Ovary (tissue), 9 donors: Measurements from ENCODE around the gene SCAPER. TPM values are rescaled to one million over a fixed set of nuclear protein-coding genes. Genes with fewer than 3 reads are reported as not detected.

Experiments used
- DNase-seq, 5 donors: peaks; one replicate each; pipeline ENCODE4 v3.0.0-alpha.2; 2019 to 2020
- H3K27ac ChIP-seq, 2 donors: fragments of 200-600 bp; one replicate each; pipeline versions ENCODE4 v1.5.1 to v1.8.0; 2019 to 2022
- H3K27me3 ChIP-seq: fragments of 200-600 bp; one replicate; pipeline ENCODE4 v1.8.0; 2022
- H3K36me3 ChIP-seq: fragments of 200-600 bp; sonication (generic); one replicate; pipeline ENCODE4 v1.5.1; 2019
- H3K4me1 ChIP-seq: one replicate; pipeline ENCODE4 v1.8.1; 2013; ENCODE audit warnings: mild to moderate bottlenecking, moderate library complexity; ENCODE audit not compliant: insufficient read depth
- H3K4me3 ChIP-seq: fragments of 200-600 bp; sonication (generic); one replicate; pipeline ENCODE4 v1.5.1; 2017
- H3K9me3 ChIP-seq, 2 donors: fragments of 200-600 bp in 1 of 2; sonication (generic) in 1 of 2; one replicate each; pipeline versions ENCODE4 v1.5.1 to v1.8.1; 2013 to 2019; ENCODE audit warnings: mild to moderate bottlenecking in 1 of 2, moderate library complexity in 1 of 2
- CTCF ChIP-seq, 3 donors: fragments of 450-650 bp in 2 of 3; fragments of 200-600 bp in 1 of 3; IDR thresholded peaks; one replicate each; pipeline versions ENCODE4 v1.5.1 to v1.8.0; 2016 to 2022; ENCODE audit warnings: antibody characterized with exemption in 3 of 3, mild to moderate bottlenecking in 1 of 3
- EP300 ChIP-seq: sonication (generic); formaldehyde crosslinking; IDR thresholded peaks from one replicate; pipeline ENCODE4 v1.6.1; 2017; ENCODE audit warnings: antibody characterized with exemption
- POLR2A ChIP-seq: fragments of 450-650 bp; IDR thresholded peaks from one replicate; pipeline ENCODE4 v1.6.1; 2017; ENCODE audit warnings: antibody characterized with exemption, mild to moderate bottlenecking, moderate library complexity
- WGBS, 3 donors: extraction: QIAGEN DNeasy Blood & Tissue Kit in 1 of 3; methylation state at CpG; one replicate each; pipeline versions ENCODE4 v1.1.5 to v1.1.7; 2013 to 2017; 5-methylcytosine and 5-hydroxymethylcytosine counted together
- intact Hi-C, 4 donors: fragments of 100-400 bp; cut with DNase I; formaldehyde crosslinking; loops; one replicate each; pipeline versions ENCODE4 v1.11.0 to v1.15.1; 2022 to 2023
- polyA plus RNA-seq, 2 donors: library from polyadenylated mRNA; stranded (reverse); fragments of 200-250 nt in 1 of 2; fragments of 350-450 nt in 1 of 2; fragmentation: Illumina TruSeq in 1 of 2; extraction: RNeasy Lipid Tissue Mini Kit (QIAGEN cat#74804) in 1 of 2; gene quantifications; one replicate each; pipeline ENCODE4 v1.2.3, GENCODE V29; 2013 to 2014
- total RNA-seq, 7 donors: library from RNA; depleted of rRNA in 2 of 7; stranded (reverse); fragments of >200 nt in 2 of 7; fragmentation: NEBNext Ultra II Directional in 3 of 7; extraction: Animal tissue kit (Norgen Biotek cat#: 25700) in 3 of 7; gene quantifications; one replicate each; pipeline versions ENCODE4 v1.1.0 to v1.2.4, GENCODE V29; 2016 to 2023
- donor health status: DM: no; HTN: no; CAD: no; lungs with moderate emphysema.
- donor health status: DM: no; HTN: no; CAD: no.
- donor health status: Bipolar disorder and iron deficiency.
- donor health status: DM: yes; HTN: yes; CAD: no.
- donor health status: DM: no; HTN: no; CAD: no.
- donor health status: DM: yes; HTN: yes; CAD: no.

SCAPER gene
- total and polyA plus RNA-seq, 9 donors: 13.7 to 45.8 (median 27.9) TPM

- TF ChIP-seq EP300 (no peak), POLR2A (no peak), CTCF (IDR thresholded peaks at IDR 0.05) (no peak)
- no peak overlapping the region for H3K4me3 ChIP-seq
- 95 to 97% (median 96%) methylated on average over 13 of the region's 13 CpGs for WGBS, 3 donors
- peaks cover 7% of the 10 kb centered on the region for H3K4me1 ChIP-seq
- intact Hi-C loops: no loop called here
- no peaks in the 10 kb centered on the region for H3K36me3 ChIP-seq
- peaks cover 7% of the 10 kb centered on the region for H3K27me3 ChIP-seq
- H3K27ac ChIP-seq: no peak overlapping the region
- no peaks in the 10 kb centered on the region for H3K9me3 ChIP-seq
- DNase-seq: no peak
These were observed 557.6 kb downstream of the SCAPER start for GRCh38 chr15:76347482-76348055.

GRCh38 chr15:76346669-76347481, 558.3 kb downstream of the SCAPER start:
- Histone ChIP-seq H3K4me1 (peaks cover 7% of the 10 kb centered on the region), H3K4me3 (peak overlapping the region; percentile 13), H3K27me3 (peaks cover 11% of the 10 kb centered on the region), H3K36me3 (no peaks in the 10 kb centered on the region), H3K9me3 (no peaks in the 10 kb centered on the region), H3K27ac (no peak overlapping the region)
- TF ChIP-seq CTCF (IDR thresholded peaks at IDR 0.05) (no peak), POLR2A (no peak), EP300 (no peak)
- 16 to 22% (median 16%) methylated on average over 70 to 74 of the region's 74 CpGs for WGBS, 3 donors
- intact Hi-C loops: no loop called here
- DNase-seq: no peak

- H3K27ac ChIP-seq: no peak overlapping the region
- intact Hi-C loops: no loop called here
- 7 to 9% (median 7%) methylated on average over 56 to 65 of the region's 65 CpGs for WGBS, 3 donors
These were observed 559.1 kb downstream of the SCAPER start for GRCh38 chr15:76345880-76346668.

More at GRCh38 chr15:76345880-76346668, 559.1 kb downstream of the SCAPER start:
- H3K36me3 ChIP-seq: no peaks in the 10 kb centered on the region
- peak overlapping the region; percentile 13 for H3K4me3 ChIP-seq
- no peak for TF ChIP-seq POLR2A
- no peak for TF ChIP-seq CTCF (IDR thresholded peaks at IDR 0.05)
- TF ChIP-seq EP300: no peak
- no peak for DNase-seq
- peaks cover 7% of the 10 kb centered on the region for H3K4me1 ChIP-seq
- no peaks in the 10 kb centered on the region for H3K9me3 ChIP-seq
- peaks cover 11% of the 10 kb centered on the region for H3K27me3 ChIP-seq
